CD14-positive monocyte (primary cell): ENCODE measurements around the gene SETD4. TPM values are rescaled to one million over a fixed set of nuclear protein-coding genes. Genes with fewer than 3 reads are reported as not detected.
A peak's percentile ranks its signal among the peaks of the same experiment; 100 is the strongest.

Experiments
- DNase-seq, 3 donors: peaks; one replicate each; pipeline ENCODE4 v3.0.0-alpha.2; 2011 to 2022
- H2AFZ ChIP-seq: 2 replicates; pipeline ENCODE4 v1.6.0; 2012; ENCODE audit warnings: mild to moderate bottlenecking, low read depth, low read length, inconsistent platforms; ENCODE audit not compliant: insufficient read depth, poor library complexity, severe bottlenecking
- H3K27ac ChIP-seq, 2 donors: 1 replicate in 1 of 2; 2 replicates in 1 of 2; pipeline ENCODE4 v1.5.1; 2012 to 2013; ENCODE audit warnings: low read length in 2 of 2, control low read depth in 1 of 2, inconsistent platforms in 1 of 2, low read depth in 1 of 2, mild to moderate bottlenecking in 1 of 2
- H3K27me3 ChIP-seq, 2 donors: one replicate each; pipeline versions ENCODE4 v1.6.0 to v1.6.1; 2011 to 2013; ENCODE audit warnings: low read length in 2 of 2; ENCODE audit not compliant: control insufficient read depth in 2 of 2, insufficient read depth in 2 of 2
- H3K36me3 ChIP-seq, 2 donors: replicated peaks in 1 of 2; 1 replicate in 1 of 2; 2 replicates in 1 of 2; pipeline versions ENCODE4 v1.5.1 to v1.6.1; 2012 to 2013; ENCODE audit warnings: low read length in 2 of 2, control low read depth in 1 of 2, inconsistent platforms in 1 of 2, mild to moderate bottlenecking in 1 of 2; ENCODE audit not compliant: insufficient read depth in 2 of 2, control insufficient read depth in 1 of 2
- H3K4me1 ChIP-seq, 2 donors: 1 replicate in 1 of 2; 2 replicates in 1 of 2; pipeline versions ENCODE4 v1.5.1 to v1.6.1; 2012 to 2013; ENCODE audit warnings: low read length in 2 of 2, control low read depth in 1 of 2, inconsistent platforms in 1 of 2, mild to moderate bottlenecking in 1 of 2, moderate library complexity in 1 of 2; ENCODE audit not compliant: insufficient read depth in 2 of 2, control insufficient read depth in 1 of 2
- H3K4me2 ChIP-seq: replicated peaks from 2 replicates; pipeline ENCODE3; 2012; ENCODE audit warnings: low read length, moderate library complexity, mild to moderate bottlenecking; ENCODE audit not compliant: poor library complexity, severe bottlenecking; ENCODE audit errors: extremely low read depth
- H3K4me3 ChIP-seq, 3 experiments: fragments of 200-600 bp in 1 of 3; sonication (generic) in 1 of 3; replicated peaks in 1 of 3; 1 replicate in 2 of 3; 2 replicates in 1 of 3; pipeline ENCODE4 v1.5.1; 2011 to 2013; ENCODE audit warnings: low read length in 3 of 3, mild to moderate bottlenecking in 3 of 3, control low read depth in 2 of 3, low read depth in 2 of 3, inconsistent platforms in 1 of 3, moderate library complexity in 1 of 3
- H3K79me2 ChIP-seq: 2 replicates; pipeline ENCODE4 v1.6.0; 2012; ENCODE audit warnings: mild to moderate bottlenecking, control low read depth, inconsistent platforms, low read length, moderate library complexity; ENCODE audit not compliant: insufficient read depth
- H3K9ac ChIP-seq: 2 replicates; pipeline ENCODE4 v1.6.0; 2017; ENCODE audit warnings: low read length, mild to moderate bottlenecking; ENCODE audit not compliant: insufficient read depth, poor library complexity, severe bottlenecking
- H3K9me3 ChIP-seq, 2 donors: replicated peaks in 1 of 2; 1 replicate in 1 of 2; 2 replicates in 1 of 2; pipeline versions ENCODE4 v1.5.1 to v1.6.1; 2012 to 2013; ENCODE audit warnings: low read length in 2 of 2, control low read depth in 1 of 2; ENCODE audit not compliant: control insufficient read depth in 1 of 2, insufficient read depth in 1 of 2
- H4K20me1 ChIP-seq: 2 replicates; pipeline ENCODE4 v1.6.0; 2012; ENCODE audit warnings: mild to moderate bottlenecking, low read length, control low read depth, moderate library complexity; ENCODE audit not compliant: insufficient read depth
- H3K27ac Mint-ChIP-seq, 7 donors: one replicate each; pipeline ENCODE4 v1.8.0; 2020; ENCODE audit warnings: mild to moderate bottlenecking in 7 of 7, mixed read lengths in 7 of 7, moderate library complexity in 6 of 7, inconsistent platforms in 2 of 7
- H3K27me3 Mint-ChIP-seq, 3 donors: one replicate each; pipeline ENCODE4 v1.8.0; 2021 to 2022; ENCODE audit warnings: low read depth in 3 of 3, mild to moderate bottlenecking in 3 of 3, mixed read lengths in 3 of 3, moderate library complexity in 3 of 3, inconsistent platforms in 1 of 3
- H3K36me3 Mint-ChIP-seq, 2 donors: one replicate each; pipeline ENCODE4 v1.8.0; 2020; ENCODE audit warnings: mixed read lengths in 2 of 2, inconsistent platforms in 1 of 2, mild to moderate bottlenecking in 1 of 2
- H3K4me1 Mint-ChIP-seq: one replicate; pipeline ENCODE4 v1.8.0; 2020; ENCODE audit warnings: mild to moderate bottlenecking, mixed read lengths
- H3K4me3 Mint-ChIP-seq, 2 donors: one replicate each; pipeline ENCODE4 v1.8.0; 2020; ENCODE audit warnings: mild to moderate bottlenecking in 2 of 2, mixed read lengths in 2 of 2, moderate library complexity in 1 of 2
- H3K9me3 Mint-ChIP-seq, 7 donors: one replicate each; pipeline ENCODE4 v1.8.0; 2020 to 2022; ENCODE audit warnings: mixed read lengths in 7 of 7, mild to moderate bottlenecking in 6 of 7, moderate library complexity in 6 of 7, inconsistent platforms in 2 of 7
- CTCF ChIP-seq: fragments of 200-600 bp; IDR thresholded peaks from one replicate; pipeline ENCODE4 v1.8.0; 2022; ENCODE audit warnings: antibody characterized with exemption, mild to moderate bottlenecking
- WGBS: methylation state at CpG from one replicate; pipeline ENCODE4 v1.1.5; 2013; ENCODE audit warnings: missing lambda C conversion rate; ENCODE audit not compliant: insufficient coverage; 5-methylcytosine and 5-hydroxymethylcytosine counted together
- intact Hi-C, 2 donors: fragments of 100-400 bp; cut with micrococcal nuclease; formaldehyde crosslinking; loops; one replicate each; pipeline versions ENCODE4 v1.15.0 to v1.15.1; 2023
- polyA plus RNA-seq, 3 donors: library from polyadenylated mRNA; depleted of rRNA in 1 of 3; unstranded in 2 of 3; stranded (reverse) in 1 of 3; fragments of 300-500 nt in 2 of 3; fragments of >200 nt in 1 of 3; fragmentation: Illumina TruSeq in 2 of 3; gene quantifications; 1 replicate in 2 of 3; 2 replicates in 1 of 3; pipeline ENCODE4 v1.2.3, GENCODE V29; 2012 to 2021

The SETD4 gene
- polyA plus RNA-seq, 3 donors: 4.1 to 10.8 (median 4.3) TPM

- H3K4me2 ChIP-seq: no peak overlapping the region
- DNase-seq: no peak
- no peaks in the 10 kb centered on the region for H3K9me3 ChIP-seq
- Mint-ChIP-seq H3K9me3 (peaks cover 0 to 3% (median 0%) of the 10 kb centered on the region in 7 donors), H3K27ac (no peak overlapping the region), H3K36me3 (peaks cover 17 to 19% of the 10 kb centered on the region in 2 donors), H3K4me3 (no peak overlapping the region), H3K4me1 (peaks cover 5% of the 10 kb centered on the region), H3K27me3 (peaks cover 0 to 7% (median 7%) of the 10 kb centered on the region in 3 donors)
- H3K9ac ChIP-seq: no peak overlapping the region
- no peaks in the 10 kb centered on the region for H3K27me3 ChIP-seq
- no peak overlapping the region for H3K4me3 ChIP-seq
- H3K27ac ChIP-seq: no peak overlapping the region
- WGBS: 92% methylated on average over 10 of the region's 16 CpGs
- no peaks in the 10 kb centered on the region for H3K4me1 ChIP-seq
- peaks cover 9 to 18% of the 10 kb centered on the region in 2 donors for H3K36me3 ChIP-seq
- no peaks in the 10 kb centered on the region for H3K79me2 ChIP-seq
- intact Hi-C loops: no loop called here
- no peak overlapping the region for H2AFZ ChIP-seq
- no peak for TF ChIP-seq CTCF
- no peaks in the 10 kb centered on the region for H4K20me1 ChIP-seq
These were observed 29.6 kb downstream of the SETD4 start for GRCh38 chr21:36030581-36031189.

GRCh38 chr21:36029309-36029708 is 31.0 kb downstream of the SETD4 start:
- peaks cover 0 to 3% (median 0%) of the 10 kb centered on the region in 7 donors for H3K9me3 Mint-ChIP-seq
- WGBS: 100% methylated on average over 8 of the region's 8 CpGs
- peak overlapping the region in 1 of 7 donors; percentile 35 for H3K27ac Mint-ChIP-seq
- Histone ChIP-seq H3K9me3 (no peaks in the 10 kb centered on the region), H3K4me1 (no peaks in the 10 kb centered on the region), H4K20me1 (no peaks in the 10 kb centered on the region), H2AFZ (no peak overlapping the region), H3K79me2 (no peaks in the 10 kb centered on the region), H3K4me2 (no peak overlapping the region), H3K27ac (no peak overlapping the region), H3K9ac (no peak overlapping the region), H3K36me3 (peaks cover 0 to 4% of the 10 kb centered on the region in 2 donors), H3K27me3 (no peaks in the 10 kb centered on the region), H3K4me3 (no peak overlapping the region)
- intact Hi-C loops: loop anchor here (2.0 to 10.0 kb wide), 3 partner anchors 185 to 1337 kb away; no protein-coding TSS in a partner anchor
- H3K36me3 Mint-ChIP-seq: peaks cover 3 to 6% of the 10 kb centered on the region in 2 donors
- TF ChIP-seq CTCF: no peak
- H3K4me1 Mint-ChIP-seq: peaks cover 5% of the 10 kb centered on the region
- H3K27me3 Mint-ChIP-seq: peaks cover 0 to 7% (median 7%) of the 10 kb centered on the region in 3 donors
- H3K4me3 Mint-ChIP-seq: no peak overlapping the region
- no peak for DNase-seq
